HuH-7.5 (cell line): ENCODE results near the gene SHISAL2A.

Experiments
- DNase-seq: peaks from one replicate; pipeline ENCODE4 v3.0.0; 2011; ENCODE audit warnings: low spot score

SHISAL2A gene

GRCh38 chr1:52659851-52660596 lies 27.1 kb downstream of the SHISAL2A start:
- no peak for DNase-seq

DNA sequence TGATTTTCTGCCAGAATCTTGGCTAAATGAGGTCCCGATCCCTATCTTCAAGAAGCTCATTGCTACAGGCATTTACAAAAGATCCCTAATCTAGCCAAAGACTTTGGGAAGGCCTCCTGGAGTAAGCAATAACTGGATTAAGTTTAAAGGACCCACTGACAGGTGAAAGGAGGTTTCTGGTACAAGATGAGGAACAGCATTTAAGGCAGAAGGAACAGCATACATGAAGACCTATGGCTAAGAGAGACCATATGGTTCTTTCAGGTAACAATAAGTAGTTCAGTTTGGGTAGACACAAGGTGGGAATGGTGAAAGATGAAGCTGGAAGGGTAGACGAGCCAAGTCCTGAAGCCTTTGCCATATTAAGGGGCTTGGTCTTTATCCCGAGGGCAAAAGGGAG lies 27.8 kb downstream of the SHISAL2A start:
- no peak for DNase-seq

DNA sequence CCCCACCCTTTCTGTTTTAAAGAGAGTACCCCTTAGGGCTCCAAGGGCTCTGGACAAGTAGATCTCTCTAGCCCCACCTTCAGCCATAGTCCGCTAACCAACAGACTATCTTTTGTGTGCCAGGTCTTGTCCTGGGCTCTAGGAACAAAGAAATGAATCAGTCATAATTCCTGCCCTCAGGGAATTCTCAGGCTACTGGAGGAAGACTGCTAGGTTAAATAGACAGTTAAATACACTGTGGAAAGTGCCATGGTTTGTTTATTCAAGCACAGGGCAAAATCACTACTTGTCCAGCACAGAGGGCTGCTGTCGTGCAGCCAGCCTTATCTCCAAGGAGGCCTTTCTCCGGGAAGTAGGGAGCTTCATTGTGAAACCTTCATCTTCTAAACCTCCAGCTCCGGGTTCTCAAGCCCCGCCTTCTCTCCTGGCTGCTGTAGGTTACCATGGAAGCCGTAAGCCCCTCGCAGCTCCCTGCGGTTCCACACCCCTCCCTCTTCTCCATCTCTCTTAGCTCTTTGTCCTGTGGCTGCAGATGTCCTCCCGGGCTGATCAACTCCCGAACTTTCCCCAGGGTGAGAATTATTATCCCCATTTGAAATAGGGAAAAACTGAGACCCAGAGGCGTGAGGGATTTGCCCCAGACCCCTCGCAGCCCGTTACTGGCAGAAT lies 29.8 kb downstream of the SHISAL2A start:
- no peak for DNase-seq

DNA sequence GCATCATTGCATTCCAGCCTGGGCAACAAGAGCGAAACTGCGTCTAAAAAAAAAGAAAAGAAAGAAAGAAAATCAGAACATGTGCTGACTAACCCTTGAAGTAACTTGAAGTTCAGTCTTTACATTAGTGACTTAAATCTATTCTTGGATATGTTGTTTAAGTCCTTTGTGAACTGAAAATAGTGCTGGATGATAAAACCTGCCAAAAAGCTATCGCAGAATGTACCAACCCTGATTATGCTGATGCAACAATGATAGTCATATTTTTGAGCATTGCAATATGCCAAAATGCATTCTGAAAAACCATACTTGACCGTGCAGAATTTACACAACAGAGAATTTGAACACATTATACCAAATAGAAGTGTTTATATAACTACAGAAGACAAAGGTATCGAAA lies 30.7 kb downstream of the SHISAL2A start:
- no peak for DNase-seq

DNA sequence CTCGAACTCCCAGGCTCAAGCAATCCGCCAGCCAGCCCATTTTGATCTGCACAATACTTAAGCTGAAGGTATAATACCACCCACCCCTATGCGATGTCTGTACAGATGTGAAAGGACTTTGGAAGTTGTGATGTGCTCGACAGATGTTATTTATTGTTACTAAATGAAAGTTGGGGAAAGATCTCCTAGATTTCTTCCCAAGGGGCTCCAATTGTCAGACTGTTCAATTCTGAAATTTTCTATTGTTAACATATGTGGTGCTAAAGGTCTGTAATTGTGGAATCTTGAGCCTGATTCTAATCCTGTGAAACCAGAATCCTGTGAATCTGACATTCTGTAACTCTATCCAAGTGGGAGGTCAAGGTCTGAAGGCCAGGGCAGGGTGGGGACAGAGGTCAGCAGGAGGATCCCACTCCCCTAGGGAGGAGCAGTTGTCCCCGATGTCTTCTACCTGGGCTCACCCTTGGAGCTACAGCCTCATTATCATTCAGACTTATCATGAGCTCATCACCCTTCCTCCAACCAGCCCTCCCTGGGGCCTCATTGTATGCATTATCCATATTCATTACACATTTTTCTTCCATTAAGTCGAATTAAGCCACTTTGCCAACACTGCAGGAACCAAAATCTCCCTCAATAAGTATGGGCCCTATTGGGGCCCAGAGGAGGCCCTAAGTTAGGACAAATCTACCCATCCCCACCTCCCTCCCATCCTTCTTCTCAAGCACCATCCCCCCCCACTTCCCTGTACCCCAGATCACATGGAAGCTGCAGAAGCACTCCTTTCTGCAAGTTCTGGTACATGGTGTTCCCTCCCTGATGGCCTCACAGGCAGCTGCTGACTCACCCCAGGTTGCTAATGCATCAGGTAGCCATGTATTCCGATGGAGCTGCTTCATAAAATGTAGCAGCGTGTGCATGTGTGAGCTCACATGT lies 32.3 kb downstream of the SHISAL2A start:
- no peak for DNase-seq

DNA sequence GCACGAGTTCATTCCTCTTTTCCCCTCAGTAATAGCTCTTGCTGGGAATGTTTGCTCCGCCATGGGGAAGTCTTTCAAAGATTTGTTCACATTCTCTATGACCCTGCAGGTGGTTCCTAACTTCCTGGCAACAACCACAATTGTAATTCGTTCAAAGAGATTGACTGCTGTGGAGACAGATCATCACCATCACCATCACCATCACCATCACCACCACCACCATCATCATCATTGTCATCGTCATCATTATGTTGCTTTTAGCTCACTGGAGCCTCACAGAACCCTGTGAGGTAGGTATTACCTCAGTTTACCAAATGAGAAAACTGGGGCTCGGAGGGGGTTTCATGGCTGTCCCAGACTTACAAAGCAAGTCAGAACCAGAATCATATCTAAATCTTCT lies 34.3 kb downstream of the SHISAL2A start:
- DNase-seq, result no peak

DNA sequence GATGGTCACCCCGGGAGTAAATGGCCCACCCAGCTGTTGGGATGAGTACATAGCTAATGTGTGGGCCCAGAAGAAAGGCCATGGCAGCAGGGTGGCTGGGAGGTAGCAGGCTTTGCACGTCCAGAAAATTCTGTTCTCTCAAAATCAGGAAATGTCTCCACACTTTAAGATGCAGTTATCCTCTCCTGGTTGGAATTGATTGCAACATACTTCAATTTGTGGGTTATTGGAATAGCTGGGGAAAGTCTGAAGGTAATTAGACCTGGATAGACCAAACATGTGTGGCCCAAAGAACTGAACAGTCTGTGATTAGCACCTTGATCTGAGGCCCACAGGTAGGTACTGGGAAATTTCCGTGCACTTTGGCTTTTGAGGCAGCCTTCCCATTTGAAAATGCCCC lies 35.0 kb downstream of the SHISAL2A start:
- no peak for DNase-seq

DNA sequence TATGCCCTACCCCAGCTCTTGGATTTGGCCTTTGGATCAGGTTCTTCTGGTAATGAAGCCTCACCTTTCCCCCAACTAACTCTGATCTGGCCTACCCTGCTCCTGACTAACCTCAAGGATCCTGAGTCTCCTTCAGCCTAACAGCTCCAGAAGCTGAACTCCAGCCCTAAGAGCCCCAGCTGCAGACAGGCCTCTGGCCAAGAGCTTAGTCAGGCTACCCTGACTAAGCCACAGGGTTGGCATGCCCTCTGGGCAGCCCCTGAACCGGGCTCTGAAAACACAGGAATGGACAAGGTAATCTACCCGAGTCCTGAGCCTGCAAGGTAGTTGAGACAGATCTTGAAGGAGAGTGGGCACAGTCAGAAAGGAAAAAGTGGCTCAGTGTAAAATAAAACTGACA lies 35.7 kb downstream of the SHISAL2A start:
- no peak for DNase-seq

DNA sequence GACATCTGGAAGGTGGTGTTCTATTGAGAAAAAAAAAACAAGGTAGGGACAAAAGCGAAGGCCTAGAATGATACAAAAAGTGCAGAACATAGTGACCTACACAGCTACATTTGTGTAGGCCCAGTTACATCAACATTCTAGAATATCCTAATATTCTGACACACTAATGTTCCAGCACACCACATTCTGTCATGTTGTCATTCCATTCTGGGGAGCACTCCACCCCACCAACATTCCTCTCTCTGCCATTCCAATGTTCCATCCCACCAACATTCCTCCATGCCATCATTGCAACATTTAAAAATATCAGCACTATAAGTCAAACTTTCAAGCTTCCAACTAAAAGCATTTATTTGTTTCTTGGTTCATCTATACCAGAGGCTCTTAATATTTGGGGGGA lies 36.7 kb downstream of the SHISAL2A start:
- no peak for DNase-seq

DNA sequence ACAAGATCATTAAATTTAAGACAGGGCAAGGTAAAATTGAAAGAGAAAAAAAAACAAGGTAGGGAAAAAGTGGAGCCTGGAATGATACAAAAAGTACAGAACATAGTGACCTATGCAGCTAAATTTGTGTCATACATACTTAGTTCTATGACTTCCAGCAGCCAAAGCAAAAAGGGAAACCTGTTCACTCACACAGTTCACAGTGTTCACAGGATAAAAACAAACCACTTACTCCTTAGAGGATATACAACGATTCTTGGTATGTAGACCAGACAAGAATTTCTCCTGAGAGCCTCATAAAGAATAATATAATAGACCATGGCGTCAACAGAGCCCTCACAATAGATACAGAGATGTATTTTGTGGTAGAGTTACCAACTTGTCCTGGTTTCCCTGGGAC lies 37.6 kb downstream of the SHISAL2A start:
- DNase-seq, result no peak

GRCh38 chr1:52672946-52673345 lies 40.0 kb downstream of the SHISAL2A start:
- no peak for DNase-seq

DNA sequence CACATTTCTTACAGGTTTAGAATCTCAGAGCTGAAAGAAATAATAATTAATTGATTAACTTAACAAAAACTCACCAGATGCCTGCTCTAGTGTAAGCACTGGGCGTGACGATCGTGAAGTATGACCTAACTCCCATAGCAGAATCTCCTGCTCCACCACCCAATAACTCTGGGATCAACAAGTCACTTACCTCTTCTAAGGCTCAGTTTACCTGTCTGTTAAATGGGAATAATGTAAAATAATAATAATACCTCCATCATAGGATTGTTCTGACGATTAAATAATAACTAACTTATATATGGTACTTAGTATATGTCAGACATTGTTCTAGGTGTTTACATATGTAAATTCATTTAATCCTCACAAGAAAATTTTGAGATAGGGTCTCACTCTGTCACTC lies 40.5 kb downstream of the SHISAL2A start:
- no peak for DNase-seq

DNA sequence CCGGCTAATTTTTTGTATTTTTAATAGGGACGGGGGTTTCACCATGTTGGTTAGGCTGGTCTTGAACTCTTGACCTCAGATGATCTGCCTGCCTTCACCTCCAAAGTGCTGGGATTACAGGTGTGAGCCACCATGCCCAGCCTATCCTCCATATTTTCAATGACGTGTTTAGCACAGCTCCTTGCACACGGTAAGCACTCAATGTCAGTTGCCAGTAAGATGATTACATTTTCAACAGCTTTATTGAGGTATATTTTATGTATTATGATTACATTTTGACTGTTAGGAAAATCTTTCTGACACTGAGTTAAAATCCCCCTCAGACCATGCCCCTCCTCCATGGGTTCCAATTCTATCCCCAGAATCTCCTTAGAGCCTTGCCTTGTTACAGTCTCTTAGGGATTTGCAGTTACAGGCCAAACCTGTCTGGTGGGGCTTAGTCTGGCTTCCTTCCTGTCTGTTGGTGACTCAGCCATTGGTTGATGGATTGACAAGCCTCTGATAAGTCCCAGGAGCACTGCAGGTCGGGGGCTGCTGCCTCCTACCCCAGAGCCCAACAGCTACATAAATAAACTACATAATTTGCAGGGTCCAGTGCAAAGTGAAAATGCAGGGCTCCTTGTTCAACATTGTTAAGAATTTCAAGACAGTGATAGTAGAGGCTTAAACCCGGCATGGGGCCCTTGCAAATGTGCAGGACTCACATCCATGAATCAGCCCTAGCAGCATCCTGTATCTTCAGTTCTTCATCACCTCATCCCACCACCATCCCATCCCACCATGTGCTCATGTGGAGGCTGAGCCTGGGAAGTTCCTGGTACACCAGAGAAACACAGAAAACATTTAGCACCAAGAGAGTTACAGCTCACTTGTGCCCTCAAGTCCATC lies 41.8 kb downstream of the SHISAL2A start:
- DNase-seq, result no peak

DNA sequence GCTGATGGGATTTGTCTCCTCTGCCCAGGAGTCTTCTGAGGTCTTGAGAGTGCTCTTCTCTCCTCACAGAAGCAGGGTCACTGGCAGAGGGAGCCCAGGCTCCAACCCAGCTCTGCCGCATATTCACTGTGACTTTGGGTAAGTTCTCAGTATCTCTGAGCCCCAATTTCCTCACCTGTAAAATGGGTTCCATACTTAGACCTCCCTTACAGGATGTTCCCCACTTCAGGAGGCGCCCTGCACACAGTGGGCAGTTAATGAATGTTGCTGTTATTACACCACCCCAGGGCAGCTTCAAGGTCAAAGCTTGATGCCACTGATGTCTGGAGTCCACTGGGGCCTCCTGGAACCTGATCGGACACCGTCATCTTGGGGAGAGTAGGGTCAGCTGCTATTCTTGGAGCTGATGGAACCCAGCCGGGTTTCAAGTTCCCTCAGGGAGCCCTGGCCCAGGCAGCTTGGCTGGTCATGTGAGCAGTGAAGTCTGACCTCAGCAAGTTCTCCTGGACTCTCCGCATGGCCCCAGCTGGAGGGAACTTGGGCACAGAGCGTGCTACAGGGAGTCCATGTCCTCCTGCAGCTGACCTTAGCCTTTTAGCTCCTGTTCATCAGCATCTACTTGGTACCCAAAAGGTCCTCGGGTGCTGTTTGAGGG lies 43.4 kb downstream of the SHISAL2A start:
- DNase-seq, result no peak

- DNase-seq, result no peak
These were observed 44.3 kb downstream of the SHISAL2A start for GRCh38 chr1:52677076-52677806.

- DNase-seq, result no peak
These were observed 46.1 kb downstream of the SHISAL2A start for GRCh38 chr1:52679048-52679447.

GRCh38 chr1:52679498-52679897 lies 46.5 kb downstream of the SHISAL2A start:
- no peak for DNase-seq

DNA sequence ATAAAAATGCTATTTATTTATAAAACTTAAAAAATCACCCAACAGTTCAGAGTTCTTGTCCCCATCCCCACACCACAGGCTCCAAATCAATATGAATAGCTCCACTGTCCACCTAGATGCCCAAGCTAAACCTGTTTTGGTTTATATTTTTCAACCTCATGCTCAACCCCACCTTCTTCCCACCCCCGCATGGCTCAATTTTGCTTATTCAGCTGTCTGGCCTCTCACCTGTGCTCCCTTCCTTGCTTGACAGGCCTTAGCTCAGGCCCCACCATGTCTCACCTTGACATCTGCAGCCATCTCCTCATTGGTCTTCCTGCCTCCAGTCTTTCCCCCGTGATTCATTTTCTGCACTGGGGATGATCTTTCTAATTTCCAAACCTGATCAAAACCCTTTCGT lies 47.4 kb downstream of the SHISAL2A start:
- no peak for DNase-seq

DNA sequence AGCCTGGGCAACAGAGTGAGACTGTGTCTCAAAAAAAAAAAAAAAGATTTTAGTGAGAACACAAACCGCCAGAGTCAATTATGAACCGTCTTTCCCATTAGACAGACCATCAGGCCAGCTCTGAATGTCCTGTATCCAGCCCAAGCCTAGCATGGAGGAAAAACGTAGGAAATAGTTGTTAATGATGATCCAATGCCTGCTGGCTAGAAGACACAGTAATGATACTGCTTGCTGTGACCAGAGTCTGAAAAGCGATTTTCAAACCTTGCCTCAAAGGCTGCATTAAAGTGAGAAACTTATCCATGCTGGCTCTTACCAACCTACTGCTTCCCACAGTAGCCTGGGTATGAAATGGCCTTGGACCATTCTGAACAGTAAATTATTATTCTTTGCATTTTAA lies 48.2 kb downstream of the SHISAL2A start:
- no peak for DNase-seq

GRCh38 chr1:52683367-52683940 lies 50.5 kb downstream of the SHISAL2A start:
- no peak for DNase-seq
